Embryonic facial prominence (tissue), 1 donor: ENCODE results near the gene QRFP.

Experiments used
- DNase-seq: peaks from one replicate; pipeline ENCODE4 v3.0.0-alpha.2; 2016; ENCODE audit errors: extremely low spot score

The QRFP gene

DNA sequence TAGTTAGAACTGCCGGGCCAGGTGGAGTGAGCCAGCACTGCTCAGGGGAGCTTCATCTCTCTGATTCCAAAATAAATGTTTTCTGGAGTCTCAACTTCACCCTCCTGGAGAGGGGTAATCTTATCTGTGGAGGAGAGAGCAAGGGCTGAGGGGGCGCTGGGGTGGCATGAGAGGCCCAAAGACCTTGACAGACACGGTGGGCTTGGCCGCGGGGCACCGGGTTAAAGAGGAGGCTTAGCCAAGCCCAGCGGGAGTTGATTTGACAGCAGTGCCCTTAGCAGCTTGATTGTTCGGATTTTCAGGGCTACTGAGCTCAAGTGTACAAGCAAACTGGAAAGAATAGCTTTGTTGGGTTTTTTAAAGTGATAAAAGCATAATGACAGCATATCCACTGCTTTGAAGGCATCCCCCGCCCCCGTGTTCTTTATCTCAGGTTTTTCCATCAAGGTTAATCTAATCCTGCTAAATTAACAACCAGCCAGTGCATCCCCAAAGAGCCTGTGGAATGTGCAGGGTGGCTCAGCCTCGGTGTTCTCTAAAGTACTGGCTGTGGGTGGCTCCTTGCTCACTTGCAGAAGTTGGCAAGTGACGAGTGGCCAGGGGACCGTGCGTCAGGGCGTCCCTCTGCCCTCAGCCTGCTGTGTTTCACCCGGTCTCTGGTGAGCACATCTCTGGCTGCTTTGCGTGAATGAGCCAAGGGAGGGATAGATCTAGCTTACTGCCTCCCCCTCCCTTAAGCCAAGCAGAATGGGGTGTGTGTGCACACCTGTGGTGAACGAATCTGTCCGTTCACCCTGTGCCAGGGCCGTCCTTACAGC is 5.5 kb downstream of the QRFP start:
- no peak for DNase-seq

DNA sequence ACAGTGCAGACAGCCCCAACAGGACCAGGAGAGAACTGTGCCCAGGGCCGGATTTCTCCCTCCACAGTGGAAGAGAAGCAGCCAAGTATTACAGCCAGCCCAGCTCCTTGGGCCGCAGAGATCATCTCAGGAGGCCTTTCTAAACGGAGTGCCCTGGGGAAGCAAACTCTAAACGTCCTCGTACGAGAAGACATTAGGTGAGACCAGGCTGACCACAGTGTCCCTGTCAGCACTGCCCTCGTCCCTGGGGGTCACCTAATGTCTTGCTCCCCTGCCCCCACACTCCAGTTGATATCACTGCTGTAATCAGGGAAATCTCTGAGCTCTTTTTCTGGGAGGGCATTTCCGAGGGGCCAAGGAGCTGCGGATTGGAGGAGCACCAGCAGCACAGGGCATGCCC is 6.5 kb downstream of the QRFP start:
- no peak for DNase-seq

DNA sequence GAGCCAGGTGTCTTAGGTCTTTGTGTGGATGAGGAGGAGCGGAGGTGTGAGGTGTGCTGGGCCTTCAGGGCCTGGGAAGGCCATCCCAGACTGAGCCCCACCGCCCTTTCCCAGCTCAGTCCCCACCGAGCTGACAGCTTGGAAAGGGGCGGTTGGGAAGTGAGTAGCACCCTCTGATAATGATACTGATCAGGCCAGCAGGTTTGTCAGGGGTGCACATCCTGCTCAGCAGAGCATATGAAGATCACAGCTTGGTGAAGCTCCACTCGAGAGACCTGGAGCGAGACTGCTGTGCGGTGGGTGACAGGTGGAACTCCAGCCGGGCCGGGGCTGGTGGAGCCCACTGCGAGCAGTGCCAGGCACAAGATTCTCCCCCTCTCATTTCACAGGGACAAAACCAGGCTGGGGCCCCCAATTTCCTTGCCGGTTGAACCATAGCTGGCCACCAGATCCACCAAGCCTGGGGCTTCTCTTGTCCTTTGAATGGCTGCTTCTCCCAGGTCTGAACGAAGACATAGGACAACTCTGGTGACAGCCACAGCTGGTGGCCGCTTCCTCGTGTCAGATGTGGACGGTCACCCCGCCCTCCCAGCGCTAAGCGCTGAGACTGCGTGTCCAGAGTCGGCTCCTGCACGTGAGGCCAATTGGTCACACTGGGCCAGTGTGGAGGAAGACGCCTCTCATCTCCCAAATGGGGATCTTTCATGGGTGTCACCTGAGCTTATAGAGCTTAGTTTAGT is 8.3 kb downstream of the QRFP start:
- no peak for DNase-seq

DNA sequence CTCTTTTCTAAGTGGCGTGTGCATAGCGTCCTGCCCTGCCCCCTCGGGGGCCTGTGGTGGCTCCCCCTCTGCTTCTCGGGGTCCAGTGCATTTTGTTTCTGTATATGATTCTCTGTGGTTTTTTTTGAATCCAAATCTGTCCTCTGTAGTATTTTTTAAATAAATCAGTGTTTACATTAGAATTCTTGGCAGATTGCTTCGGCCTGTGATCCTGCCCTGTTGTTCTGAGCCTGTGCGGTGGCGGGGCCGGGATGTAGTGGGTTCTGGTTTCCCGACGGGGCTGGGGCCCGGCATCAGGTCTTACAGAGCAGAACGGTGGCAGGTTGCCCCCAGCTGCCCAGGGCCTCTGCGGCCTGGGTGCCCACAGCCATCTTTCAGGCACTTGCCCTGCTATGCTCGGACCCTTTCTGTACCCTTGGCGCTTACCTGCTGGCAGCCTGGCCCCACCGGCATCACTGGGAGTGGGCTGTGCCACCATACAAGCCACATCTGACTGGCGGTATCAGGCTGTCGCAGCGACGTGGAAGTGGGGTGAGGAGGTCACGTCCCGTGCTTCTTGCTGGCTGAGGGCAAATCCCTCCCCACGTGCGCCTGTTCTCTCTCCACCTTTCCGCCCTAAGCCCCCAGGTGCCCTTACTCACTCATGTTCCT is 9.0 kb downstream of the QRFP start:
- DNase-seq = no peak

DNA sequence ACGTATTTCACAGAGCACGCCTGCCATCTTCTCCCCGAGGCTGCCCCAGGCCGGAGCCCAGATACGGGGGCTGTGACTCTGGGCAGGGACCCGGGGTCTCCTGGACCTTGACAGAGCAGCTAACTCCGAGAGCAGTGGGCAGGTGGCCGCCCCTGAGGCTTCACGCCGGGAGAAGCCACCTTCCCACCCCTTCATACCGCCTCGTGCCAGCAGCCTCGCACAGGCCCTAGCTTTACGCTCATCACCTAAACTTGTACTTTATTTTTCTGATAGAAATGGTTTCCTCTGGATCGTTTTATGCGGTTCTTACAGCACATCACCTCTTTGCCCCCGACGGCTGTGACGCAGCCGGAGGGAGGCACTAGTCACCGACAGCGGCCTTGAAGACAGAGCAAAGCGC is 9.6 kb downstream of the QRFP start:
- no peak for DNase-seq

DNA sequence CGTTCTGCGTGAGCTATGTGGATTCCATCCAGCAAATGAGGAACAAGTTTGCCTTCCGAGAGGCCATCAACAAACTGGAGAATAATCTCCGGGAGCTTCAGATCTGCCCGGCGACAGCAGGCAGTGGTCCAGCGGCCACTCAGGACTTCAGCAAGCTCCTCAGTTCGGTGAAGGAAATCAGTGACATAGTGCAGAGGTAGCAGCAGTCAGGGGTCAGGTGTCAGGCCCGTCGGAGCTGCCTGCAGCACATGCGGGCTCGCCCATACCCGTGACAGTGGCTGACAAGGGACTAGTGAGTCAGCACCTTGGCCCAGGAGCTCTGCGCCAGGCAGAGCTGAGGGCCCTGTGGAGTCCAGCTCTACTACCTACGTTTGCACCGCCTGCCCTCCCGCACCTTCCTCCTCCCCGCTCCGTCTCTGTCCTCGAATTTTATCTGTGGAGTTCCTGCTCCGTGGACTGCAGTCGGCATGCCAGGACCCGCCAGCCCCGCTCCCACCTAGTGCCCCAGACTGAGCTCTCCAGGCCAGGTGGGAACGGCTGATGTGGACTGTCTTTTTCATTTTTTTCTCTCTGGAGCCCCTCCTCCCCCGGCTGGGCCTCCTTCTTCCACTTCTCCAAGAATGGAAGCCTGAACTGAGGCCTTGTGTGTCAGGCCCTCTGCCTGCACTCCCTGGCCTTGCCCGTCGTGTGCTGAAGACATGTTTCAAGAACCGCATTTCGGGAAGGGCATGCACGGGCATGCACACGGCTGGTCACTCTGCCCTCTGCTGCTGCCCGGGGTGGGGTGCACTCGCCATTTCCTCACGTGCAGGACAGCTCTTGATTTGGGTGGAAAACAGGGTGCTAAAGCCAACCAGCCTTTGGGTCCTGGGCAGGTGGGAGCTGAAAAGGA is 10.9 kb downstream of the QRFP start:
- no peak for DNase-seq

DNA sequence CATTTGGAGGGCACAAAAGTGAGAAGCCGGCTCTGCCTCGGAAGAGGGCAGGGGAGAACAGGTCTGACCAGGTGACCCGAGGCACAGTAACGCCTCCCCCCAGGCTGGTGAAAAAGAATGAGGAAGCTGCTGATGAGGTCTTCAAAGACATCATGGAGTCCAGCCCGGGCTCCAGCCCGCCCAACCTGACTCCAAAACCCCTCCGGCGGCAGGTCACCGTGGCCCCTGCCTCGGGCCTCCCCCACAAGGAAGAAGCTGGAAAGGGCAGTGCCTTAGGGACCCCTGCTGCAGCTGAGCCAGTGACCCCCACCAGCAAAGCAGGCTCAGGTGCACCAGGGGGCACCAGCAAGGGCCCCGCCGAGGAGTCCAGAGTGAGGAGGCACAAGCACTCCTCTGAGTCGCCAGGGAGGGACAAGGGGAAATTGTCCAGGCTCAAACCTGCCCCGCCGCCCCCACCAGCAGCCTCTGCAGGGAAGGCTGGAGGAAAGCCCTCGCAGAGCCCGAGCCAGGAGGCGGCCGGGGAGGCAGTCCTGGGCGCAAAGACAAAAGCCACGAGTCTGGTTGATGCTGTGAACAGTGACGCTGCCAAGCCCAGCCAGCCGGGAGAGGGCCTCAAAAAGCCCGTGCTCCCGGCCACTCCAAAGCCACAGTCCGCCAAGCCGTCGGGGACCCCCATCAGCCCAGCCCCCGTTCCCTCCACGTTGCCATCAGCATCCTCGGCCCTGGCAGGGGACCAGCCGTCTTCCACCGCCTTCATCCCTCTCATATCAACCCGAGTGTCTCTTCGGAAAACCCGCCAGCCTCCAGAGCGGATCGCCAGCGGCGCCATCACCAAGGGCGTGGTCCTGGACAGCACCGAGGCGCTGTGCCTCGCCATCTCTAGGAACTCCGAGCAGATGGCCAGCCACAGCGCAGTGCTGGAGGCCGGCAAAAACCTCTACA is 11.8 kb downstream of the QRFP start:
- no peak for DNase-seq

DNA sequence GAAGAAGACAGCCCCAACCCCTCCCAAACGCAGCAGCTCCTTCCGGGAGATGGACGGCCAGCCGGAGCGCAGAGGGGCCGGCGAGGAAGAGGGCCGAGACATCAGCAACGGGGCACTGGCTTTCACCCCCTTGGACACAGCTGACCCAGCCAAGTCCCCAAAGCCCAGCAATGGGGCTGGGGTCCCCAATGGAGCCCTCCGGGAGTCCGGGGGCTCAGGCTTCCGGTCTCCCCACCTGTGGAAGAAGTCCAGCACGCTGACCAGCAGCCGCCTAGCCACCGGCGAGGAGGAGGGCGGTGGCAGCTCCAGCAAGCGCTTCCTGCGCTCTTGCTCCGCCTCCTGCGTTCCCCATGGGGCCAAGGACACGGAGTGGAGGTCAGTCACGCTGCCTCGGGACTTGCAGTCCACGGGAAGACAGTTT is 12.5 kb downstream of the QRFP start:
- DNase-seq = no peak

DNA sequence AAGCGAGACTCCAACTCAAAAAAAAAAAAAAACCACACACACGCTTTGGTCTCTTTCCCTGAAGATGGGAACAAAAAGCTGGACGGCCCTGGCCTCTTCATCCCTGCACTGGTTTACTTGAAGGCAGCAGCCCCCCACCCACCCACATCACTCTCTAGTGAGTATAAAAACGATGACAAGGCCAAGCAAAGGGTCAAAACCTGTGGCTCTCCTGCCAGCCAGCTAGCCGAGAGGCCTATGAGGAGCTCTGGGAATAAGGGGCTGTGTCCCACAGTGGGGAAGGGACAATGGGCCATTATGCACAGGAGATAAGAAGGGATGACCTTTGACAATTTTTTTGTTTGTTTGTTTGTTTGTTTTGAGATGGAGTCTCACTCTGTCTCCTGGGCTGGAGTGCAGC is 13.1 kb downstream of the QRFP start:
- no peak for DNase-seq

DNA sequence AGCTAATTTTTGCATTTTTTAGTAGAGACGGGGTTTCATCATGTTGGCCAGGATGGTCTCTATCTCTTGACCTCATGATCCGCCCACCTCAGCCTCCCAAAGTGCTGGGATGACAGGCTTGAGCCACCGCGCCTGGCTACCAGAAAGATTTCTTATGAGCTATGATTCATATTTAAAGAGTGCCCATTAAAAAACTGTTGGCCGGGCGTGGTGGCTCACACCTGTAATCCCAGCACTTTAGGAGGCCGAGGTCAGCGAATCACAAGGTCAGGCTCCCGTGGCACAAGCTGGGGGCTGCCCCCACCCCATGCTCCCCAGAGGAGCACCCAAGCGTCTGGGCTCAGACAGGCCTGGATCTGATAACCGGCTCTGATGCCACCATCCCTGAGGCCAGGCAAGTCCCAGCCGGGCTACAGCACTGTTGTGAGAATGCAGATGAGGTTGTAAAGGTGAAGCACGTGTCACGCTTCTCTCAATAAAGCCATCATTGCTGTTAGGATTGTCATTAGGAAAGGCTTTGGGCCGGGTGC is 13.9 kb downstream of the QRFP start:
- DNase-seq = no peak

DNA sequence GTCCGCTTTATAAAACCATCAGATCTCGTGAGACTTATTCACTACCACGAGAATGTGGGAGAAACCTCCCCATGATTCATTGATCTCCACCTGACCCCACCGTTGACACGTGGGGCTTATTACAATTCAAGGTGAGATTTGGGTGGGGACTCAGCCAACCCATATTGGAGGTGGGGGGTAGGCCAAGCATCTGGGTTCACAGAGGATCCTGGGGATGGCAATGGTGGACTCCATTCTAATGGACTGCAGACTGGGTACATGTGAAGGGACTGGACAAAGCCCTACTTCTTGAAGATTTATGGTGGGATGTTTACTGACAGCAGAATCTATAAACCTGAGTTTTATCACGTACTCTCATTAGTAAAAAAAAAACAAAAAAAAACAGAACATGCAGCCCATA is 15.1 kb downstream of the QRFP start:
- no peak for DNase-seq

DNA sequence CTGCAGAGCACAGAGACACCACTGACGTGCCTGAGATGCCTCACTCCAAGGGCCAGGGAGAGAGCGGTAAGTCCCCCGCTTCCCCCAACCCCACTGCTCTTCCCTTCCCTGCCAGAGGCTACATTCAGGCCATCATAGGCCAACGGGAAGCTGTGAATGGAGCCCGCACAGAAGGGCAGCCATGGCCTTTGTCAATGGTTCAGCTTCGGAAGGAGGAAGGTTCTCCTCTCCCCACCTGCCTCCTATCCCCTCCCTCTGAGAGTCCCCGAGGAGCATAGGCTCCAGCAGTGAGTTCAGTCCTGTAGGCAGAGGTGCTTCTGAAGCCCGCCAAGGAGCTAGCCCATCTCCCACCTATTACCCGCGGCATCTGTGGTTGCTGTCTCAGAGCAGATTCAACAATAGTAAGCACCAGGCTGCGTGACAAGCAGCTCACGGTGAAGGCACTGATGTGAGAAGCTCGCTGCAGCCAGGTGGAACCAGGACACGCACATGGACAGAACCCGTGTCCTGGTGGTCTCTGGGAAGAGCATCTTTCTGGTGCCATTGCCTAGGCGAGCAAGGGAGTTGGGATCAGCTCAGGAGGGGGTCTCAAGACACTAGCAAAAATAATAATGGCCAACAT is 15.9 kb downstream of the QRFP start:
- DNase-seq = no peak

DNA sequence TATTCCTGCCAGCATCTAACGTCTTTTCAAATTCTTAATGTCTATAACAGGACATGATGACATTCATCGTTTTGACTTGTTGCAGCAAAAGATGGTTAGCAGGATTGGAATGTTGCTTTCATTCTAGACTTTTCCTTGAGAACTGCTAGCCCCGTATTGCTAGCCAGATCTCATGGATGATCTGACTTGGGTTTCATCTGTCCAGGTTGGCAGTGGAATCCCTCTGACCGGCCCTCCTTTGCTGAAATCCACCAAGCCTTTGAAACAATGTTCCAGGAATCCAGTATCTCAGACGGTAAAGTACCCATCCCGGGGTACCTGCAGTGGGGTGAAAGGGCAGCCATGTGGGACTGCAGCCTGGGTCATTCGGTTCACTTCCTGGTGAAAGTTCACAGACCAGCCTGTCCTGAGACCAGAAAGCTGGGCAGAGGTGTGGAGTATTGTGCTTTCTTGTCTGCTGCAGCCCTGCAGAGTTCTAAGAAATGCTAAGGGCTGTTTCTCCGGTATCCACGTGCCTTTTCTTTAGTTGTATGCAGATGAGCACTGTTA is 16.7 kb downstream of the QRFP start:
- no peak for DNase-seq

DNA sequence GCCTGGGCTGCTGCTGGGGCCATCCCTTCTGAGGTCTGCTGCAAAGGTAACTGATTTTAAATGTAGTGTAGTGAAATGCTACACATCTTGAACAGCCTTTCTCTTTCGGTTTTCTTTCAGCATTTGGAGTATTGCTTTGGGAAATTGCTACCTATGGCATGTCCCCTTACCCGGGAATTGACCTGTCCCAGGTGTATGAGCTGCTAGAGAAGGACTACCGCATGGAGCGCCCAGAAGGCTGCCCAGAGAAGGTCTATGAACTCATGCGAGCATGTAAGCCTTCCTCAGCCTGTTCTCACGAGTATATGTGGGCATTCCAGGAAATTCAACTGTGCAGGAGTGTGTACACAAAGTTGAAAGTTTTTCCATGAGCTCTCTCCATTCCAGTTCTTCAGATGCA is 18.3 kb downstream of the QRFP start:
- no peak for DNase-seq

DNA sequence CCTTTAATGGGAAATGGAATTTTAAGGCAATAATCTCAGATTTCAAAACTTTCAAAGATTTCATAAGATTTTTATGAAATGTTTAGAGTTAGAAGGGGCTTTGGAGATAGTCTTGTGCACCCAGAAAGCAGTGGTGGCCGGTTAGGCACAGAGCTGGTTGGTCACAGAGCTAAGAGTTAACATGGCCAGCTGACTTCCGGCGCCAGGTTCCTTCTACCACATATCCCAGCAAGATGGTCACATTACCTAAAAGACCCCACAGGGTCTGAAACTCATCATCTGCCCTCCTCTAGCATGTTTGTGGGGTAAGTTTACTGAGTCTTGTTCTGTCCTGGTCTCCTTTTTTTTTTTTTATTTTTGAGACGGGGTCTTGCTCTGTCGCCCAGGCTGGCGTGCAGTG is 19.3 kb downstream of the QRFP start:
- no peak for DNase-seq

DNA sequence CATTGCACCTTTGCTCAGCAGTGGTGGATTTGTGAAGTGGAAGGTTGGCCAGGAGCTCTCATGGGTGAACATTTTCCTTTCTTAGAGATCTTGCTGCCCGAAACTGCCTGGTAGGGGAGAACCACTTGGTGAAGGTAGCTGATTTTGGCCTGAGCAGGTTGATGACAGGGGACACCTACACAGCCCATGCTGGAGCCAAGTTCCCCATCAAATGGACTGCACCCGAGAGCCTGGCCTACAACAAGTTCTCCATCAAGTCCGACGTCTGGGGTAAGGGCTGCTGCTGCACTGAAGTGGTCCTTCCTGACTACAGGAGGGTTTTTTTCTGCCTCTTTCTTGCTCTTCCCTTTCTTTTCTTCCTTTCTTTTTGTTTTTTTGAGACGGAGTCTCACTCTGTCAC is 21.8 kb downstream of the QRFP start:
- no peak for DNase-seq

DNA sequence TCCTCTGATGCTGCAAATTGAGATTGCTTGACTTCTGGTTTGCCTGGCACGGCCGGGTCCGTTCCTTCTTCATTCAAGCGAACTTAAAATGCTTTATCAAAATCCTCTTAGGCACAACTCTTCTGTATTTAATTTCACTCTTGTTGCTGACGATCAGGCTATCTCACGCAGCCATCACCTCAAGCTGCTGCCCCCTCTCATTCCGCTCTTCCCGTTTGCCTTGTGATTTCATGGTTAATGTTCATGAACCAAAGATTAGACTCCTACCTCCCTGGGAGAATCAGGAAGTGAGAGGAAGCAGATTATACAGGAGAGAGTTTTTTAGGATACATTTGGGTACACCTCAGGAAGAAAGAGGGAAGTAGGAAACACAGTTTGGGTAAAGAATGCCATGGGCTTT is 22.6 kb downstream of the QRFP start:
- DNase-seq = no peak

DNA sequence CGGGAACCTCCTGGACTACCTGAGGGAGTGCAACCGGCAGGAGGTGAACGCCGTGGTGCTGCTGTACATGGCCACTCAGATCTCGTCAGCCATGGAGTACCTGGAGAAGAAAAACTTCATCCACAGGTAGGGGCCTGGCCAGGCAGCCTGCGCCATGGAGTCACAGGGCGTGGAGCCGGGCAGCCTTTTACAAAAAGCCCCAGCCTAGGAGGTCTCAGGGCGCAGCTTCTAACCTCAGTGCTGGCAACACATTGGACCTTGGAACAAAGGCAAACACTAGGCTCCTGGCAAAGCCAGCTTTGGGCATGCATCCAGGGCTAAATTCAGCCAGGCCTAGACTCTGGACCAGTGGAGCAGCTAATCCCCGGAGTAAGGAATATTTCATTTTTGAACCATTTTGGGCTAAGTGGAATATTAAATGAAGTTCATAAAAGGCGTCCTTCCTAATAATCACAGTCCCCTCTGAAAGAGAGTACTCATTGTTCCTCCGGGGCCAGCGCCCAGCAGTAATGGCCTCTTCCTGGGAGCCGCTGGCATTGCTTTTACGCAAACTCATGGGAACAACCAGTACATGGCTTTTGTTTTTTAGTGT is 23.6 kb downstream of the QRFP start:
- DNase-seq = no peak

DNA sequence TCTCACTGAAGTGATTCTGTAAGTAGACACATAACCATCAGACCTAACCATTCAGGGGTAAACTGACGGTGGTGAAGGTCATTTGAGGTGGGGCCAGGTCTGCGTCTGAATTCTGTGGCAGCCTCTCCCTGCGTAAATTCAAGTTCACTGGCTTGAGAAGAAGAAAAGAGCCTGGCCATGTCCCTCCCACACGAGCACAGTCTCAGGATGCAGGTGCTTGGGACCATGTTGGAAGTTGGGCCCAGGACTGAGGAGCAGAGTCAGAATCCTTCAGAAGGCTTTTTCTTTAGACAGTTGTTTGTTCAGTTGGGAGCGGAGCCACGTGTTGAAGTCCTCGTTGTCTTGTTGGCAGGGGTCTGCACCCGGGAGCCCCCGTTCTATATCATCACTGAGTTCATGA is 24.1 kb downstream of the QRFP start:
- no peak for DNase-seq
